ENCODE measurements around the gene RFLNA. TPM values are rescaled to one million over a fixed set of nuclear protein-coding genes. Genes with fewer than 3 reads are reported as not detected.

The RFLNA gene
- total and polyA plus RNA-seq, 3 experiments from 2014 or later = not detected

DNA sequence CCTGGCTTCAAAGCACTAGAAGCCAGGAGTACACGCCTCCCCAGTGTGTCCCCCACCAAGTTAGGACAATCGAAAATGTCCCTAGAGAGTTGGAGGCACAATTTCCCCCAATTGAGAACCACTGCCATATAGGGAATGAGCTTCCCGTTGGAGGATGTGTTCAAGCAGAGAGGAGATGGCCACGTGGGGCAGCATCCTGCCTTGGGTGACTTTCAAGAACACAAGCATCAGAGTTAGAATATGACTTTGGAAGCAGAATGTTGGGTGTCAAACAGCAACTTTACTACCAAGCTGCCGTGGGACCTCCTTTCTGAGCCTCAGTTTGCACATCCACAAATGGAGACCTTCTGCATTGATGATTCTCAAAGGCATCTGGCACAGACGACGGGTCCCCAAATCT is 56.5 kb downstream of the RFLNA start:
- no peak overlapping the region for H3K4me3 Mint-ChIP-seq
- H3K27me3 Mint-ChIP-seq = peaks cover 0 to 3% of the 10 kb centered on the region in 2 donors
- H3K9me3 Mint-ChIP-seq = no peaks in the 10 kb centered on the region
- ChIA-PET CTCF (interaction anchor here (1.1 to 1.2 kb wide), 2 partner anchors 102 to 420 kb away, joined by 3 read pairs; no protein-coding TSS in a partner anchor), POLR2A (no interaction called here)
- no peak for DNase-seq
- Histone ChIP-seq H3K9me3 (ENCODE audit: low read length) (no peaks in the 10 kb centered on the region), H3K4me1 (ENCODE audit: insufficient read depth, low read length) (no peaks in the 10 kb centered on the region), H3K27me3 (ENCODE audit: insufficient read depth, low read length, poor library complexity, severe bottlenecking) (no peaks in the 10 kb centered on the region), H3K27ac (ENCODE audit: low read depth, low read length) (no peak overlapping the region), H3K36me3 (ENCODE audit: insufficient read depth, low read length) (peaks cover 28% of the 10 kb centered on the region), H3K4me3 (ENCODE audit: low read length) (no peak overlapping the region)
- H3K4me1 Mint-ChIP-seq = no peaks in the 10 kb centered on the region
- H3K36me3 Mint-ChIP-seq = peaks cover 0 to 82% (median 5%) of the 10 kb centered on the region in 3 donors
- H3K27ac Mint-ChIP-seq = no peak overlapping the region

- DNase-seq = no peak
- H3K4me1 ChIP-seq (ENCODE audit: insufficient read depth, low read length) = no peaks in the 10 kb centered on the region
- no peaks in the 10 kb centered on the region for H3K9me3 ChIP-seq (ENCODE audit: low read length)
- Mint-ChIP-seq H3K36me3 (peaks cover 0 to 83% (median 5%) of the 10 kb centered on the region in 3 donors), H3K27ac (peak overlapping the region in 2 of 8 donors; percentile 37 to 54), H3K4me3 (no peak overlapping the region), H3K4me1 (no peaks in the 10 kb centered on the region), H3K9me3 (no peaks in the 10 kb centered on the region), H3K27me3 (peaks cover 0 to 3% of the 10 kb centered on the region in 2 donors)
- H3K36me3 ChIP-seq (ENCODE audit: insufficient read depth, low read length) = peaks cover 29% of the 10 kb centered on the region
- POLR2A ChIA-PET = no interaction called here
- no peaks in the 10 kb centered on the region for H3K27me3 ChIP-seq (ENCODE audit: insufficient read depth, low read length, poor library complexity, severe bottlenecking)
- H3K4me3 ChIP-seq (ENCODE audit: low read length) = no peak overlapping the region
- CTCF ChIA-PET = interaction anchor here (1.1 to 1.4 kb wide), 2 partner anchors 101 to 414 kb away, joined by 3 read pairs; no protein-coding TSS in a partner anchor
- no peak overlapping the region for H3K27ac ChIP-seq (ENCODE audit: low read depth, low read length)
These were observed 57.4 kb downstream of the RFLNA start for GRCh38 chr12:124352257-124352656.

DNA sequence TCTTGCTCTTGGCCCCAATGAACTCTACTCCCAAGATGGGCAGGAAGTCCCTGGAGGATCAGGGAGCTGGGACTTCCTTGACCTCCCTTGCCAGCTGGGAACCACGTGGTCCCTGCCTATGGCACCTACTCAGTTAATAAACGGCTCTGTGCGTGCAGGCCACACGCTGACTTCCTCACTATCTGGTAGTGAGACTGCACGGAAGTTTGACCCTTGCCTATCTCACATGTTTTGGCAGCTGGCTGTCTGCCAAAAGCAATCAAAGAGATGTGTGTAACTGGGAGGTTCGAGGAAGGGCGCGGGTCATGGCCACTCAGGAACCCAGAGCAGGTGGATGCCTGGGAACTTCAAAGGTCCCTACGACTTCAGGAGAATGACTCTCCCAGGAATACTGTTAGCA is 57.9 kb downstream of the RFLNA start:
- Mint-ChIP-seq H3K27ac (peak overlapping the region in 1 of 8 donors; percentile 52), H3K4me1 (no peaks in the 10 kb centered on the region), H3K27me3 (peaks cover 0 to 3% of the 10 kb centered on the region in 2 donors), H3K4me3 (no peak overlapping the region), H3K9me3 (no peaks in the 10 kb centered on the region), H3K36me3 (peaks cover 3 to 83% (median 8%) of the 10 kb centered on the region in 3 donors)
- Histone ChIP-seq H3K36me3 (ENCODE audit: insufficient read depth, low read length) (peaks cover 30% of the 10 kb centered on the region), H3K27ac (ENCODE audit: low read depth, low read length) (no peak overlapping the region), H3K27me3 (ENCODE audit: insufficient read depth, low read length, poor library complexity, severe bottlenecking) (no peaks in the 10 kb centered on the region), H3K4me1 (ENCODE audit: insufficient read depth, low read length) (no peaks in the 10 kb centered on the region), H3K4me3 (ENCODE audit: low read length) (no peak overlapping the region), H3K9me3 (ENCODE audit: low read length) (no peaks in the 10 kb centered on the region)
- ChIA-PET POLR2A (no interaction called here), CTCF (interaction anchor here (1.4 kb wide), 1 partner anchor 414 kb away, joined by 3 read pairs; no protein-coding TSS in a partner anchor)
- DNase-seq = no peak

DNA sequence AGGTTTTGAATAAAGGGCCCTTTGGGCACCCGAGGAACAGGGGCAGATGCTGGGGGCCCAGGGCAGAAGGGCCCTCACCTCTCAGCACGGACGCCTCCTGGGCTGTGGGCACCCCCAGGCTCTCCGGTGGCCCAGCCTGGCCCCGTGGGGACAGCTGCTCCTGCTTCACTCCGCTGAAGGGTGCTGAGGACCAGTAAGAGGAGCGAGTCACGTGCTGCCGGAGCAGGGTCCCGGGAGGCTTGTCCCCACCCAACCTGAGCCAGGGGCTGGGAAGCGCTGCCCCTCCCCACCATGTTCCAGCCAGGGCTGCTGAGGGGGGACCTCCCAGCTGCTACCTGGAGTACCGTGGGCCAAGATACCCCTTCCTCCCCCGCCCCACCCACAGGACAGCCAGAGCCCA is 59.5 kb downstream of the RFLNA start:
- Histone ChIP-seq H3K4me3 (ENCODE audit: low read length) (no peak overlapping the region), H3K9me3 (ENCODE audit: low read length) (no peaks in the 10 kb centered on the region), H3K36me3 (ENCODE audit: insufficient read depth, low read length) (peaks cover 37% of the 10 kb centered on the region), H3K27me3 (ENCODE audit: insufficient read depth, low read length, poor library complexity, severe bottlenecking) (no peaks in the 10 kb centered on the region), H3K27ac (ENCODE audit: low read depth, low read length) (no peak overlapping the region), H3K4me1 (ENCODE audit: insufficient read depth, low read length) (no peaks in the 10 kb centered on the region)
- Mint-ChIP-seq H3K9me3 (no peaks in the 10 kb centered on the region), H3K36me3 (peaks cover 7 to 86% (median 9%) of the 10 kb centered on the region in 3 donors), H3K27ac (no peak overlapping the region), H3K4me3 (no peak overlapping the region), H3K4me1 (no peaks in the 10 kb centered on the region), H3K27me3 (peaks cover 0 to 2% of the 10 kb centered on the region in 2 donors)
- CTCF ChIA-PET = interaction anchor here (1.1 kb wide), 1 partner anchor 417 kb away, joined by 3 read pairs; no protein-coding TSS in a partner anchor
- no peak for DNase-seq
- POLR2A ChIA-PET = no interaction called here

DNA sequence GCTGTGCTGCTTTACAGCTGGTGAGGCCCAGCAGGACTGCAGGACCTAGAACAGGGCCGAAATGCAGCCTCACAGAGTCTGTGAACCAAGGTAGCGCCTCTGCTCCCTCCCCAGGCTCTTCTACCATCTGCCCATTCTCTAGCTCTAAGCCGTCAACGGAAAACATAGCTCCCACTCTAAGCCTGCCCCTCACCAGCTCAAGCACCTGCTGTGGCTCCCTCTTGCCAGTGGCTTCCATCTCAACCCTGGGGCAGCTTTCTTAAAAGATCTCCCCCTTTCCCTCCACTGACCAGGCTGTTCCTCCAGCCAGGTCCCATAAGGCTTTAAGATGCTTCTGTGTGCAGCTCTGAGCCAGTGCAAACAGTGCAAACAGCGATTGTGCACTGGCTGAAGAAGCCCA is 61.3 kb downstream of the RFLNA start:
- H3K4me3 ChIP-seq (ENCODE audit: low read length) = no peak overlapping the region
- Mint-ChIP-seq H3K27me3 (peaks cover 0 to 2% of the 10 kb centered on the region in 2 donors), H3K27ac (peak overlapping the region in 2 of 8 donors; percentile 11 to 38), H3K36me3 (peaks cover 7 to 82% (median 8%) of the 10 kb centered on the region in 3 donors), H3K4me3 (no peak overlapping the region), H3K4me1 (no peaks in the 10 kb centered on the region), H3K9me3 (no peaks in the 10 kb centered on the region)
- DNase-seq = no peak
- no peak overlapping the region for H3K27ac ChIP-seq (ENCODE audit: low read depth, low read length)
- no peaks in the 10 kb centered on the region for H3K27me3 ChIP-seq (ENCODE audit: insufficient read depth, low read length, poor library complexity, severe bottlenecking)
- H3K4me1 ChIP-seq (ENCODE audit: insufficient read depth, low read length) = no peaks in the 10 kb centered on the region
- ChIA-PET CTCF (interaction anchor here (1.4 kb wide), 1 partner anchor 9 kb away, joined by 7 read pairs; no protein-coding TSS in a partner anchor), POLR2A (no interaction called here)
- no peaks in the 10 kb centered on the region for H3K9me3 ChIP-seq (ENCODE audit: low read length)
- peaks cover 29% of the 10 kb centered on the region for H3K36me3 ChIP-seq (ENCODE audit: insufficient read depth, low read length)

DNA sequence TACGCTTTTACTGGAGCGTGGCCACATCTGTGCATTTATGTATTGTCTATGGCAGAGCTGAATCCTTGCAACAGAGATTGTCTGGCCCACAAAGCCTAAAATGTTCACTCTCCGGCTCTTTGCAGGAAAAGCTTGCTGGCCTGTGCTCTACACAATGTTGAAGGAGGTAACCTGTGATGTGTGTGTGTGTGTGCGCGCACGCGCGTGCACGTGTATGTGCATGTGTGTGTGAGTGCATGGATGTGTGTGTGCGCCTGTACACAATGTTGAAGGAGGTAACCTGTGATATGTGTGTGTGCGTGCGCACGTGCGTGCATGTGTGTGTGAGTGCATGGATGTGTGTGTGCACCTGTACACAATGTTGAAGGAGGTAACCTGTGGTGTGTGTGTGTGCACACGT is 62.7 kb downstream of the RFLNA start:
- no peak overlapping the region for H3K4me3 Mint-ChIP-seq
- CTCF ChIA-PET = no interaction called here
- no peak for DNase-seq
- no peak overlapping the region for H3K4me3 ChIP-seq (ENCODE audit: low read length)
- POLR2A ChIA-PET = no interaction called here
- H3K4me1 ChIP-seq (ENCODE audit: insufficient read depth, low read length) = no peaks in the 10 kb centered on the region
- peaks cover 0 to 2% of the 10 kb centered on the region in 2 donors for H3K27me3 Mint-ChIP-seq
- H3K36me3 ChIP-seq (ENCODE audit: insufficient read depth, low read length) = peaks cover 27% of the 10 kb centered on the region
- H3K9me3 Mint-ChIP-seq = no peaks in the 10 kb centered on the region
- H3K9me3 ChIP-seq (ENCODE audit: low read length) = no peaks in the 10 kb centered on the region
- H3K4me1 Mint-ChIP-seq = no peaks in the 10 kb centered on the region
- H3K27ac ChIP-seq (ENCODE audit: low read depth, low read length) = no peak overlapping the region
- peak overlapping the region in 2 of 8 donors; percentile 38 to 82 for H3K27ac Mint-ChIP-seq
- H3K36me3 Mint-ChIP-seq = peaks cover 7 to 77% (median 8%) of the 10 kb centered on the region in 3 donors
- H3K27me3 ChIP-seq (ENCODE audit: insufficient read depth, low read length, poor library complexity, severe bottlenecking) = no peaks in the 10 kb centered on the region

DNA sequence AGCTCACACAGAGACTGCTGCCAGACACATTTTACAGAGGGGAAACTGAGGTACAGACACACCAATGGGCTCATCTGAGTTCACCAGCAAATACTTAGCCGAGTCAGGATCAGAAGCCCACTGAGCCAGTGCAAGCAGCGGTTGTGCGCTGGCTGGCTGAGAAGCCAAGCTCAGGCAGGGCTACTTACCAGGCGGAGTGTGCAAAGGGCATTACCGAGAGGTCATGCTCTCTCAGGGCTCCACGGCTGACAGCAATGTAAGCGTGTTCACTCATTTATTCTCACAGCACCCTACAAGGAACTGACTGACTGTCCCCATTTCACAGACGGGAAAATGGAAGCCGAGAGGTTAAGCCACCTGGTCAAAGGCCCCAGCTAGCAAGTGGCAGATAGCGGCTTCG is 63.7 kb downstream of the RFLNA start:
- Histone ChIP-seq H3K9me3 (ENCODE audit: low read length) (no peaks in the 10 kb centered on the region), H3K4me3 (ENCODE audit: low read length) (no peak overlapping the region), H3K27ac (ENCODE audit: low read depth, low read length) (no peak overlapping the region), H3K36me3 (ENCODE audit: insufficient read depth, low read length) (peaks cover 19% of the 10 kb centered on the region), H3K27me3 (ENCODE audit: insufficient read depth, low read length, poor library complexity, severe bottlenecking) (no peaks in the 10 kb centered on the region), H3K4me1 (ENCODE audit: insufficient read depth, low read length) (no peaks in the 10 kb centered on the region)
- DNase-seq = no peak
- peaks cover 7 to 69% (median 7%) of the 10 kb centered on the region in 3 donors for H3K36me3 Mint-ChIP-seq
- no peaks in the 10 kb centered on the region for H3K4me1 Mint-ChIP-seq
- POLR2A ChIA-PET = no interaction called here
- no peak overlapping the region for H3K27ac Mint-ChIP-seq
- H3K27me3 Mint-ChIP-seq = peaks cover 0 to 1% of the 10 kb centered on the region in 2 donors
- CTCF ChIA-PET = no interaction called here
- H3K4me3 Mint-ChIP-seq = no peak overlapping the region
- no peaks in the 10 kb centered on the region for H3K9me3 Mint-ChIP-seq

GRCh38 chr12:124359671-124360581 is 65.0 kb downstream of the RFLNA start:
- Mint-ChIP-seq H3K27me3 (no peaks in the 10 kb centered on the region), H3K4me1 (no peaks in the 10 kb centered on the region), H3K27ac (peak overlapping the region in 2 of 8 donors; percentile 33 to 61), H3K4me3 (no peak overlapping the region), H3K36me3 (peaks cover 6 to 65% (median 7%) of the 10 kb centered on the region in 3 donors), H3K9me3 (no peaks in the 10 kb centered on the region)
- ChIA-PET POLR2A (no interaction called here), CTCF (no interaction called here)
- H3K27me3 ChIP-seq (ENCODE audit: insufficient read depth, low read length, poor library complexity, severe bottlenecking) = no peaks in the 10 kb centered on the region
- no peak overlapping the region for H3K27ac ChIP-seq (ENCODE audit: low read depth, low read length)
- H3K4me3 ChIP-seq (ENCODE audit: low read length) = no peak overlapping the region
- H3K4me1 ChIP-seq (ENCODE audit: insufficient read depth, low read length) = no peaks in the 10 kb centered on the region
- DNase-seq = no peak
- H3K36me3 ChIP-seq (ENCODE audit: insufficient read depth, low read length) = peaks cover 15% of the 10 kb centered on the region
- no peaks in the 10 kb centered on the region for H3K9me3 ChIP-seq (ENCODE audit: low read length)
